ENCODE data around the gene ERP27. TPM values are rescaled to one million over a fixed set of nuclear protein-coding genes. Genes with fewer than 3 reads are reported as not detected.

ERP27 gene
- polyA plus RNA-seq, 2 of the 4 experiments (the other 2 are of a cell fraction): 0.09 to 0.28 TPM

- 80% methylated on average over 1 of the region's 1 CpG for WGBS (ENCODE audit: missing lambda C conversion rate)
- no peak overlapping the region for H3K4me3 ChIP-seq
- H3K9me3 ChIP-seq: no peaks in the 10 kb centered on the region
- ATAC-seq (no peak), FAIRE-seq (no peak), DNase-seq (ENCODE audit: low read depth in 1 of 2, low spot score in 1 of 2) (no peak)
- peaks cover 22% of the 10 kb centered on the region for H3K4me1 ChIP-seq
- H3K4me2 ChIP-seq: no peak overlapping the region
- no peak overlapping the region for H3K27ac ChIP-seq
- CTCF ChIA-PET: no interaction called here
- POLR2A ChIA-PET: no interaction called here
- no peak for TF ChIP-seq RCOR1 (IDR thresholded peaks at IDR 0.05; ENCODE audit: low read depth, low read length)
- no peak for TF ChIP-seq ESRRA (IDR thresholded peaks at IDR 0.05; ENCODE audit: borderline replicate concordance, low read length)
- no peak for TF ChIP-seq NPAS2 (CRISPR knock-in tag; IDR thresholded peaks at IDR 0.05; ENCODE audit: borderline replicate concordance)
- TF ChIP-seq USF2 (IDR thresholded peaks at IDR 0.05): no peak
- TF ChIP-seq ZFP36 (IDR thresholded peaks at IDR 0.05; ENCODE audit: borderline replicate concordance, partially characterized antibody): no peak
- TF ChIP-seq TFCP2L1 (CRISPR knock-in tag; IDR thresholded peaks at IDR 0.05): no peak
- no peak for TF ChIP-seq HES2 (IDR thresholded peaks at IDR 0.05)
- TF ChIP-seq MAFK (IDR thresholded peaks at IDR 0.05; ENCODE audit: partially characterized antibody): no peak
- no peak for TF ChIP-seq CBX2 (IDR thresholded peaks at IDR 0.05; ENCODE audit: borderline replicate concordance, low read depth)
- no peak for TF ChIP-seq EHMT2 (IDR thresholded peaks at IDR 0.05; ENCODE audit: low read depth)
- no peak for TF ChIP-seq MAX (IDR thresholded peaks at IDR 0.05)
- TF ChIP-seq PHF8 (IDR thresholded peaks at IDR 0.05; ENCODE audit: borderline replicate concordance, low read depth): no peak
- no peak for TF ChIP-seq HMGXB4 (CRISPR knock-in tag; IDR thresholded peaks at IDR 0.05; ENCODE audit: borderline replicate concordance)
Measured at GRCh38 chr12:14953752-14954151, 15.4 kb upstream of the ERP27 start.

GRCh38 chr12:14952299-14952921 lies 14.1 kb upstream of the ERP27 start:
- Histone ChIP-seq H3K4me1 (peaks cover 36% of the 10 kb centered on the region), H3K4me2 (peak overlapping the region; percentile 53), H3K4me3 (no peak overlapping the region), H3K27ac (0 out of 6 replicates have a peak overlapping the region, but pooled peaks of 1 of the 2 experiments have one; percentile 3), H3K9me3 (no peaks in the 10 kb centered on the region)
- WGBS (ENCODE audit: missing lambda C conversion rate): 53% methylated on average over 7 of the region's 7 CpGs
- peak; percentile 42 to 87 for DNase-seq (ENCODE audit: low read depth in 1 of 2, low spot score in 1 of 2)
- peak; percentile 97 for ATAC-seq
- TF ChIP-seq SREBF2 (IDR thresholded peaks at IDR 0.05) (no peak), MAX (IDR thresholded peaks at IDR 0.05) (0 out of 2 replicates have a peak, but pooled peaks have one; percentile 18), ZFP36 (IDR thresholded peaks at IDR 0.05; ENCODE audit: borderline replicate concordance, partially characterized antibody) (peak; percentile 92), RCOR1 (IDR thresholded peaks at IDR 0.05; ENCODE audit: low read depth, low read length) (no peak), FOSL2 (IDR thresholded peaks at IDR 0.05) (no peak), FOSL2 (CRISPR knock-in tag; IDR thresholded peaks at IDR 0.05) (peak; percentile 85), FOXS1 (CRISPR knock-in tag; IDR thresholded peaks at IDR 0.05) (peak; percentile 69; the same call in 1 of the 2 replicates), ZSCAN20 (CRISPR knock-in tag; IDR thresholded peaks at IDR 0.05) (no peak)
- CTCF ChIA-PET: interaction anchor here (0.6 kb wide), 1 partner anchor 1110 kb away, joined by 3 read pairs; no protein-coding TSS in a partner anchor
- POLR2A ChIA-PET: no interaction called here
- FAIRE-seq: peak; percentile 65

GRCh38 chr12:14951851-14952250 lies 13.5 kb upstream of the ERP27 start:
- Histone ChIP-seq H3K4me1 (peaks cover 41% of the 10 kb centered on the region), H3K4me2 (peak overlapping the region; percentile 53; the same call in 2 of the 3 replicates), H3K27ac (peak overlapping the region in 1 of 2 experiments; percentile 58; a peak in 3 of 6 replicates), H3K4me3 (no peak overlapping the region), H3K9me3 (no peaks in the 10 kb centered on the region)
- ChIA-PET POLR2A (no interaction called here), CTCF (interaction anchor here (0.6 kb wide), 1 partner anchor 1110 kb away, joined by 3 read pairs; no protein-coding TSS in a partner anchor)
- WGBS (ENCODE audit: missing lambda C conversion rate): 55% methylated on average over 1 of the region's 1 CpG
- no peak for DNase-seq (ENCODE audit: low read depth in 1 of 2, low spot score in 1 of 2)
- no peak for ATAC-seq
- TF ChIP-seq CHD4 (IDR thresholded peaks at IDR 0.05; ENCODE audit: borderline replicate concordance) (no peak), E2F6 (IDR thresholded peaks at IDR 0.05; ENCODE audit: borderline replicate concordance, low read depth) (no peak), CHD2 (IDR thresholded peaks at IDR 0.05; ENCODE audit: low read length, partially characterized antibody) (no peak)
- no peak for FAIRE-seq

All from A549 (cell line).